Gastrocnemius medialis (tissue), 4 donors: ENCODE results near the gene ARL4D. TPM values are rescaled to one million over a fixed set of nuclear protein-coding genes. Genes with fewer than 3 reads are reported as not detected.

Source experiments
- ATAC-seq, 2 donors: fragments of 150-250 bp; one replicate each; pipeline ENCODE4 v1.9.1; 2016
- DNase-seq, 2 donors: peaks; one replicate each; pipeline ENCODE4 v3.0.0-alpha.2; 2019
- H3K27ac ChIP-seq, 4 donors: fragments of 200-600 bp; sonication (generic); 1 replicate in 1 of 4; 2 replicates in 3 of 4; pipeline ENCODE4 v1.5.1; 2016 to 2018; ENCODE audit warnings: mild to moderate bottlenecking in 2 of 4, moderate library complexity in 1 of 4
- H3K27me3 ChIP-seq, 3 donors: fragments of 200-600 bp; sonication (generic) in 2 of 3; 1 replicate in 1 of 3; 2 replicates in 2 of 3; pipeline versions ENCODE4 v1.5.1 to v1.6.0; 2016 to 2019; ENCODE audit warnings: mild to moderate bottlenecking in 1 of 3, moderate library complexity in 1 of 3
- H3K36me3 ChIP-seq, 2 donors: fragments of 200-600 bp; sonication (generic) in 1 of 2; one replicate each; pipeline ENCODE4 v1.5.1; 2017 to 2018
- H3K4me1 ChIP-seq, 2 donors: fragments of 200-600 bp; sonication (generic) in 1 of 2; one replicate each; pipeline ENCODE4 v1.5.1; 2016 to 2017; ENCODE audit warnings: mild to moderate bottlenecking in 2 of 2
- H3K4me3 ChIP-seq, 4 donors: fragments of 200-600 bp; sonication (generic) in 3 of 4; 1 replicate in 1 of 4; 2 replicates in 3 of 4; pipeline ENCODE4 v1.5.1; 2016 to 2019; ENCODE audit warnings: mild to moderate bottlenecking in 2 of 4
- H3K9me3 ChIP-seq, 3 donors: fragments of 200-600 bp; sonication (generic) in 2 of 3; 1 replicate in 1 of 3; 2 replicates in 2 of 3; pipeline ENCODE4 v1.5.1; 2016 to 2019
- POLR2A ChIP-seq, 2 donors: fragments of 450-650 bp; IDR thresholded peaks; one replicate each; pipeline ENCODE4 v1.6.1; 2017; ENCODE audit warnings: antibody characterized with exemption in 2 of 2, mild to moderate bottlenecking in 2 of 2, moderate library complexity in 2 of 2
- in situ Hi-C, 4 donors: fragments of 200-750 bp; cut with MboI; loops; one replicate each; pipeline versions ENCODE4 v1.15.0 to v1.8.0; 2017; ENCODE audit warnings: low sequenced_read_pairs in 4 of 4
- intact Hi-C: fragments of 100-400 bp; cut with DNase I; formaldehyde crosslinking; loops from one replicate; pipeline ENCODE4 v1.15.1; 2023; ENCODE audit warnings: low total_unique reads
- microRNA counts, 2 donors: library from miRNA; unstranded; fragments of <30 nt; microRNA quantifications; one replicate each; lab custom pipeline; 2016
- total RNA-seq, 4 donors: library from RNA; depleted of rRNA; stranded (reverse); fragments of >200 nt; gene quantifications; one replicate each; pipeline versions ENCODE4 v1.1.0 to v1.2.3, GENCODE V29; 2016
- TF ChIP-seq, protein P1 (sequence below), 5 experiments: fragments of 450-650 bp in 3 of 5; fragments of 200-600 bp in 2 of 5; sonication (generic) in 2 of 5; IDR thresholded peaks in 4 of 5; conservative IDR thresholded peaks in 1 of 5; 1 replicate in 4 of 5; 2 replicates in 1 of 5; pipeline ENCODE4 v1.5.1; 2016 to 2019; ENCODE audit warnings: antibody characterized with exemption in 5 of 5, mild to moderate bottlenecking in 3 of 5, moderate library complexity in 3 of 5

ARL4D gene
- total RNA-seq, 4 donors from 2014 or later, result 0.17 to 2.0 (median 1.3) TPM

DNA sequence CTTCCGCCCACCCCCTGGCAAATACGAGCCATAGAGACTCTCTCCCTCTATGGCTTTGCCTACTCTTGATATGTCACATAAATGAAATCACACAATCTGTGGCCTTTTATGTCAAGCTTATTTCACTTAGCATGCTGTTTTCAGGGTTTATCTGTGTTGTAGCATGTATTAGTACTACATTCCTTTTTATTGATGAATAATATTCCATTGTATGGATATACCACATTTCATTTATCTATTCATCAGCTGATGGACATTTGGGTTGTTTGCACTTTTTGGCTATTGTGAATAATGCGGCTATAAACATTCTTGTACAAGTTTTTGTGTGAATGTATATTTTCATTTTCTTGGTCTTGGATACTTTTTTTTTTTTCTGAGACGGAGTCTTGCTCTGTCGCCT, 48.0 kb downstream of the ARL4D start:
- intact Hi-C loops, result no loop called here

DNA sequence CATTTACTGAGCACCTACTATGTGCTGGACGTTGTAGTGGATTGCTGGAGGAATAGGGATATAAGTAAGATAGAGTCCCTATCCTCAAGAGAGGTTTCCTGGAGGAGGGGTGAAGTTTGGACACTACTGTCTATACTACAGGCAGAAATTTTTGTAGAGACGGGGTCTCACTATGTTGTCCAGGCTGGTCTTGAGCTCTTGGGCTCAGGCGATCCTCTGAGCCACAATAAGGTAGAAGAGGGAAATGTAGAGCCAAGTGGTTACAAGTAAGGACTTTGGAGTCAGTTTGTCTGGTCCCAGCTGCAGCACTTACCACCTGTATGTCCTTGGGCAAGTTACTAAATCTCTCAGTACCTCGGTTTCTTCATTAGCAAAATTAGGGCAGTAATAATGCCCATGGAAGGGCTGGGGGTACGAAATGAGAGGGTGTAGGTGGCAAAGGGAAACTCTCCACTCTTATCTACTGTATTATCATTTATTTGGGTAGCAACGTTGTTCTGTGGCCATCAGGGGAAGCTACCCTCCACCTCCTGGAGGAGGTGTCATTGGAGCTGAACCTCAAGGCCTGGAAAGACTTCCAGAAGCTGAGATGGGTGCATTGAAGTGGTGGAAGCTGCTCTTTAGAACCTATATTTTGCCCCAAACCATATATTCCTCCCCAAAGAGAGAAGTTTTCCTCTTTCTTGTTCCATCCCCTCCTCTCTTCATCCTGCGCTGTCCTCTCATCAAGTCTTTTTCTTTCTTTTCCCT, 50.1 kb downstream of the ARL4D start:
- Histone ChIP-seq H3K36me3 (no peaks in the 10 kb centered on the region), H3K27me3 (no peaks in the 10 kb centered on the region), H3K9me3 (no peaks in the 10 kb centered on the region), H3K27ac (no peak overlapping the region), H3K4me3 (no peak overlapping the region), H3K4me1 (no peaks in the 10 kb centered on the region)
- TF ChIP-seq POLR2A (IDR thresholded peaks at IDR 0.05), result no peak
- TF ChIP-seq, protein P1, sequence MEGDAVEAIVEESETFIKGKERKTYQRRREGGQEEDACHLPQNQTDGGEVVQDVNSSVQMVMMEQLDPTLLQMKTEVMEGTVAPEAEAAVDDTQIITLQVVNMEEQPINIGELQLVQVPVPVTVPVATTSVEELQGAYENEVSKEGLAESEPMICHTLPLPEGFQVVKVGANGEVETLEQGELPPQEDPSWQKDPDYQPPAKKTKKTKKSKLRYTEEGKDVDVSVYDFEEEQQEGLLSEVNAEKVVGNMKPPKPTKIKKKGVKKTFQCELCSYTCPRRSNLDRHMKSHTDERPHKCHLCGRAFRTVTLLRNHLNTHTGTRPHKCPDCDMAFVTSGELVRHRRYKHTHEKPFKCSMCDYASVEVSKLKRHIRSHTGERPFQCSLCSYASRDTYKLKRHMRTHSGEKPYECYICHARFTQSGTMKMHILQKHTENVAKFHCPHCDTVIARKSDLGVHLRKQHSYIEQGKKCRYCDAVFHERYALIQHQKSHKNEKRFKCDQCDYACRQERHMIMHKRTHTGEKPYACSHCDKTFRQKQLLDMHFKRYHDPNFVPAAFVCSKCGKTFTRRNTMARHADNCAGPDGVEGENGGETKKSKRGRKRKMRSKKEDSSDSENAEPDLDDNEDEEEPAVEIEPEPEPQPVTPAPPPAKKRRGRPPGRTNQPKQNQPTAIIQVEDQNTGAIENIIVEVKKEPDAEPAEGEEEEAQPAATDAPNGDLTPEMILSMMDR (IDR thresholded peaks at IDR 0.05 in 4 of 5, conservative IDR thresholded peaks at IDR 0.05 in 1 of 5), result no peak
- no peak for DNase-seq
- ATAC-seq, result no peak
- in situ Hi-C loops (no loop called here), intact Hi-C loops (no loop called here)

More for the DNA sequence above, 48.0 kb downstream of the ARL4D start:
- H3K9me3 ChIP-seq, result no peaks in the 10 kb centered on the region
- no peaks in the 10 kb centered on the region for H3K4me1 ChIP-seq
- H3K27ac ChIP-seq, result no peak overlapping the region
- H3K27me3 ChIP-seq, result no peaks in the 10 kb centered on the region
- no peak for DNase-seq
- in situ Hi-C loops, result no loop called here
- no peak overlapping the region for H3K4me3 ChIP-seq
- ATAC-seq, result no peak
- no peaks in the 10 kb centered on the region for H3K36me3 ChIP-seq
- no peak for TF ChIP-seq POLR2A (IDR thresholded peaks at IDR 0.05)
- TF ChIP-seq, protein P1 (IDR thresholded peaks at IDR 0.05 in 4 of 5, conservative IDR thresholded peaks at IDR 0.05 in 1 of 5), result no peak

DNA sequence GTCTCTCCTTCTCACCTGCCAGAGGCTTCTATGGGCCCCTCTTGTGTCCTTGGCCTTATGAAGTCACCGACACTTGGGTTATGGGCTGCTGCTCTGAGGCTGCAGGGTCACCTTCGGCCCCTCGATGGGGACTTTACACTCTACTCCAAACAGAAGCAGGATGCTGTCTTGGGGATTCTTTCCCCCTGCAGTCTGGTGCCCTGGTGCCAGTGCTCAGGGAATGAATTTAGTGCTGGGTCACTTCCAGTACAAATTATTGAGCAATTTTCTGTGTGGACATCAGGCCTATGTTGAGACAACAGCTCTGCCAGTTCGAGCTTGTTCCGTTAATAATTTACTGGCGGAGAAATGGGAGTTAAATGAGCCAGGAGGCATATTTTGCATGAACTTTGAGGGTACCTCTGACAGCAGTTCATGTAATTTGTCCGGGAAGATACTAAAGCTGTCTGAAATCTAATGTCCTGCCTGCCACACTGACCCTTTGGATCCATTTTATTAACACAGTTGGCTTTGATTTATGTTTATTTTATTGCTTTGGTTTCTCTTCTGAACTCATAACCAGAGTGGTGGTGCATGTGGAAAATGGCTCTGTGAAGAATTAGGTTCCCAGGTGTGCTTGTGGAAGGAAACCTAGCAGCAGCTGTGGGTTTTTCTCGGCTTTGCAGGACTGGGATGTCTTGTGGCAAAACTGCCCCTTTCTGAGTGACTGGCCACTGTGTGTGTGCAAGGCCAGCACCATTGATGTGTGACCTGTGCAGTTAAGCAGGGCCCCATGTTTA, 50.9 kb downstream of the ARL4D start:
- intact Hi-C loops (no loop called here), in situ Hi-C loops (no loop called here)
- H3K4me3 ChIP-seq, result no peak overlapping the region
- peak in 1 of 2 donors; percentile 36 for ATAC-seq
- H3K27ac ChIP-seq, result no peak overlapping the region
- no peaks in the 10 kb centered on the region for H3K9me3 ChIP-seq
- H3K4me1 ChIP-seq, result no peaks in the 10 kb centered on the region
- H3K27me3 ChIP-seq, result no peaks in the 10 kb centered on the region
- no peaks in the 10 kb centered on the region for H3K36me3 ChIP-seq
- no peak for DNase-seq
- TF ChIP-seq, protein P1 (IDR thresholded peaks at IDR 0.05 in 4 of 5, conservative IDR thresholded peaks at IDR 0.05 in 1 of 5), result no peak
- no peak for TF ChIP-seq POLR2A (IDR thresholded peaks at IDR 0.05)

MicroRNAs within 50 kb of the gene (microRNA counts, 767-probe panel; counts per million panel counts)
- microRNA hsa-miR-2117 (lab: Ali Mortazavi, UCI), result 356 to 448 counts per million in 2 donors

Other genes starting within 250 kb of the ARL4D start
- gene NBR1, start 227.8 kb upstream of the ARL4D start, total RNA-seq, result 100 to 1,000 TPM; 135 to 162 (median 145) TPM
- gene TMEM106A, start 187.1 kb upstream of the ARL4D start, total RNA-seq, result 1 to 10 TPM in 3 of 4 donors, under 1 TPM in 1; 0.32 to 5.6 (median 2.5) TPM
- gene CCDC200, start 170.4 kb upstream of the ARL4D start, total RNA-seq, result not detected
- not detected for gene RNU2-1, start 165.0 kb upstream of the ARL4D start, total RNA-seq
- 10 to 100 TPM; 24.0 to 30.3 (median 27.2) TPM for gene DHX8, start 85.0 kb downstream of the ARL4D start, total RNA-seq
- under 1 TPM in 3 of 4 donors, not detected in 1; 0.29 to 0.67 (median 0.42) TPM for gene ETV4, start 147.3 kb downstream of the ARL4D start, total RNA-seq